Measurements from ENCODE around the gene CCL21. TPM values are rescaled to one million over a fixed set of nuclear protein-coding genes. Genes with fewer than 3 reads are reported as not detected.

CCL21 gene
- total and polyA plus RNA-seq, 2 donors (not counting 1 experiment from before 2014, with no cell fraction given) = not detected

DNA sequence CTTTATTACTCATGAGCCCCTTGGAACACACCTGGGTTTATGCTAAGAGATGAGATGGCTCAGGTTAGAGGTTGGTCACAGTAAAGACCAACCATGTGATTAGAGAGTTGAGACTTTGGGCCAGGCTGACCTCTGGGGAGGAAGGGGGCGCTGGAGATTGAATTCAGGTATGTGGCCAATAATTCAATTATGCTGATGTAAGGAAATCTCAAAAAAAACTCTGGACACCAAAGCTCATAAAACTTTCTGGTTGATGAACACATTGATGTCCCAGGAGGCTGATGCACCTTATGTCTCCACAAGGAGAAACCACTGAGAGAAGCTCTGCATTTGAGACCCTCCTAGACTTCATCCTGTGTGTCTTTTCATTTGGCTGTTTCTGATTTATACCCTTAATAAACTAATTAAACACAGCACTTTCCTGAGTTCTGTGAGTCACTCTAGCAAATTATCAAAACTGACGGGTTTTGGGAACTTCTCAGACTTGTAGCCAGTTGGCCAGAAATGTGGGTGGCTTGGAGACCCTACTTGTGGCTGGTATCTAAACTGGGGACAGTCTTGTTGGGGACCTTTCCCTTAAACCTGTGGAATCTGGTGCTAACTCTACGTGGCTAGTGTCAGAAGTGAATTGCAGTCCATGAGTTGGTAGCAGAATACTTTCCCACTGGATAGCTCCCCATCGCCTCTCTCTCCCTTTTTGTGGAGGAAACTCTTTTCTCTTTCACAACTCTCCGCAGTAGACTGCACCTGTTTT, 40.0 kb downstream of the CCL21 start:
- TF ChIP-seq, protein P1, sequence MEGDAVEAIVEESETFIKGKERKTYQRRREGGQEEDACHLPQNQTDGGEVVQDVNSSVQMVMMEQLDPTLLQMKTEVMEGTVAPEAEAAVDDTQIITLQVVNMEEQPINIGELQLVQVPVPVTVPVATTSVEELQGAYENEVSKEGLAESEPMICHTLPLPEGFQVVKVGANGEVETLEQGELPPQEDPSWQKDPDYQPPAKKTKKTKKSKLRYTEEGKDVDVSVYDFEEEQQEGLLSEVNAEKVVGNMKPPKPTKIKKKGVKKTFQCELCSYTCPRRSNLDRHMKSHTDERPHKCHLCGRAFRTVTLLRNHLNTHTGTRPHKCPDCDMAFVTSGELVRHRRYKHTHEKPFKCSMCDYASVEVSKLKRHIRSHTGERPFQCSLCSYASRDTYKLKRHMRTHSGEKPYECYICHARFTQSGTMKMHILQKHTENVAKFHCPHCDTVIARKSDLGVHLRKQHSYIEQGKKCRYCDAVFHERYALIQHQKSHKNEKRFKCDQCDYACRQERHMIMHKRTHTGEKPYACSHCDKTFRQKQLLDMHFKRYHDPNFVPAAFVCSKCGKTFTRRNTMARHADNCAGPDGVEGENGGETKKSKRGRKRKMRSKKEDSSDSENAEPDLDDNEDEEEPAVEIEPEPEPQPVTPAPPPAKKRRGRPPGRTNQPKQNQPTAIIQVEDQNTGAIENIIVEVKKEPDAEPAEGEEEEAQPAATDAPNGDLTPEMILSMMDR (IDR thresholded peaks at IDR 0.05) = no peak
- TF ChIP-seq EZH2 (IDR thresholded peaks at IDR 0.05; ENCODE audit: borderline replicate concordance, insufficient read depth, low read depth, low read length, poor library complexity, severe bottlenecking) = no peak
- CTCF ChIA-PET = interaction anchor here (1.5 kb wide), 1 partner anchor 32 kb away, joined by 3 read pairs; no protein-coding TSS in a partner anchor
- Histone ChIP-seq H3K4me1 (ENCODE audit: control insufficient read depth in 2 of 2, insufficient read depth in 2 of 2, low read length in 2 of 2) (peaks cover 4 to 10% of the 10 kb centered on the region in 2 donors), H2AFZ (ENCODE audit: insufficient read depth, low read depth, low read length, poor library complexity, severe bottlenecking) (no peak overlapping the region), H3K79me2 (ENCODE audit: control insufficient read depth, insufficient read depth, low read length) (no peaks in the 10 kb centered on the region), H3K27me3 (replicated peaks in 1 of 4; ENCODE audit: control extremely low read depth in 1 of 4, control insufficient read depth in 3 of 4, insufficient read depth in 4 of 4, low read length in 3 of 4) (peaks cover 0 to 2% (median 0%) of the 10 kb centered on the region in 4 experiments), H3K4me2 (replicated peaks; ENCODE audit: low read depth, low read length, poor library complexity, severe bottlenecking) (no peak overlapping the region), H3K9me3 (ENCODE audit: control extremely low read depth in 1 of 3, control insufficient read depth in 2 of 3, insufficient read depth in 1 of 3, low read length in 2 of 3) (peaks cover 0 to 15% (median 8%) of the 10 kb centered on the region in 3 donors), H4K20me1 (ENCODE audit: control insufficient read depth, insufficient read depth, low read length, poor library complexity, severe bottlenecking) (no peaks in the 10 kb centered on the region), H3K27ac (ENCODE audit: low read length in 2 of 2) (no peak overlapping the region), H3K9ac (ENCODE audit: low read length) (no peak overlapping the region), H3K4me3 (ENCODE audit: control extremely low read depth in 1 of 5, extremely low read depth in 1 of 5, insufficient read depth in 1 of 5, low read depth in 2 of 5, low read length in 4 of 5) (no peak overlapping the region), H3K36me3 (replicated peaks in 1 of 2; ENCODE audit: control extremely low read depth in 1 of 2, control insufficient read depth in 1 of 2, extremely low read depth in 1 of 2, insufficient read depth in 2 of 2, low read length in 1 of 2) (no peaks in the 10 kb centered on the region)
- ATAC-seq (ENCODE audit: low read depth) = no peak
- intact Hi-C loops (cut with micrococcal nuclease) = loop anchor here (5.0 kb wide), 2 partner anchors 293 to 1142 kb away; partner anchors contain the start of genes MYORG and SPAG8
- Mint-ChIP-seq H3K4me1 (peaks cover 11% of the 10 kb centered on the region), H3K9me3 (ENCODE audit: insufficient read depth) (peaks cover 10% of the 10 kb centered on the region), H3K4me3 (no peak overlapping the region), H3K27ac (no peak overlapping the region), H3K27me3 (no peaks in the 10 kb centered on the region)
- 92% methylated on average over 2 of the region's 5 CpGs for WGBS (ENCODE audit: insufficient coverage)
- no peak for DNase-seq
- POLR2A ChIA-PET = interaction anchor here (0.6 kb wide), 1 partner anchor 731 kb away, joined by 5 read pairs; no protein-coding TSS in a partner anchor
